Measurements from ENCODE around the gene SEC22A. TPM values are rescaled to one million over a fixed set of nuclear protein-coding genes. Genes with fewer than 3 reads are reported as not detected.

SEC22A gene, protein sequence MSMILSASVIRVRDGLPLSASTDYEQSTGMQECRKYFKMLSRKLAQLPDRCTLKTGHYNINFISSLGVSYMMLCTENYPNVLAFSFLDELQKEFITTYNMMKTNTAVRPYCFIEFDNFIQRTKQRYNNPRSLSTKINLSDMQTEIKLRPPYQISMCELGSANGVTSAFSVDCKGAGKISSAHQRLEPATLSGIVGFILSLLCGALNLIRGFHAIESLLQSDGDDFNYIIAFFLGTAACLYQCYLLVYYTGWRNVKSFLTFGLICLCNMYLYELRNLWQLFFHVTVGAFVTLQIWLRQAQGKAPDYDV
- 10 to 100 TPM; 16.4 to 21.2 (median 17.0) TPM for total RNA-seq
- 30.7 TPM for total RNA-seq (2013)

DNA sequence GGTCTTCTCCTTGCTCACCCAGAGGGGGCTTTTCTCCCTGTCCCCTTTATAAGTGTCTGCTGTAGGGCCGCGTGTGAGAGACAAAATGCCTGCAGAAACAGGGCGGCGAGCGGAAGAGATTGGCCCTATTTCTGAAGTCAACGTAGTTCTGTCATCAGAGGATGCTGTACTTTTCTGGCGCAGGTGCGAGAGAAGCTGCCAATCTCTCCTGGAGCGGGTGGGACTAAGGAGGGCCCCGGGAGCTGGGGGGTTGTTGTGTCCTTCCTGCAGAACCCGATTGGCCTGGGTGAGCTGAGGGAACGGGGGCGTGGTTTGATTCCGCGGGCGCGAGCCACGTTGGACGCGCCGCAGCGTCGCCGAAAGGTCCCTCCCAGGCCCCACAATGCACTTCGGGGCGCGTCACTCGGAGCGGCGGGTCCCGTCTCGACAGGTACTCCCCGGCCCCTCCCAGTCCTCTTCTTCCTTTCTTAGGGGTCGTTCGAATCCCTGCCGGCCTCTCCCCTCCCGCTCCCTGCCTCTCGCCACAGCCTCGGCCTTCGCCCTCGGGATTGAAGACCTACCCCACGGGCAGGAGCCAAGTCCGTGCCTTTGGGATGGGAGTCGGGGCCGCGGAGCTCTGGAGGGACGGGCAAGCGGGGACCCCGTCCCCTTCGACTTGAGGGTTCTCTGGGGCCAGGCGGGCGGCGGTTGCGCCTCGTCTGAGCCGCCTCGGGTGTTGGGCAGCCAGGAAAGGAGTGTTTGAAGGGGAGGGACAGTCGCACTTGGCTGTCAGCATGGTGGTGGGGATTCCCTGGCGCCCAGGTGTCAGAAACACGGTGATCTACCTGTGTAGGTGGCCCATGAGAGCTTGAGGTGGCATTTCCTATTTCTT, at the start of gene SEC22A:
SEC22A (plus strand) TSS at position 387 of the 871 bp plus-strand sequence. CDS start 7,275 bp downstream, outside the sequence.
- no peaks in the 10 kb centered on the region for H3K9me3 Mint-ChIP-seq
- under 1% methylated on average over 60 of the region's 60 CpGs for WGBS (ENCODE audit: insufficient coverage)
- intact Hi-C loops (cut with micrococcal nuclease): loop anchor here (1.0 to 5.0 kb wide), 4 partner anchors 384 to 639 kb away; partner anchors contain the start of genes DTX3L, HACD2, HSPBAP1 and PARP14

DNA sequence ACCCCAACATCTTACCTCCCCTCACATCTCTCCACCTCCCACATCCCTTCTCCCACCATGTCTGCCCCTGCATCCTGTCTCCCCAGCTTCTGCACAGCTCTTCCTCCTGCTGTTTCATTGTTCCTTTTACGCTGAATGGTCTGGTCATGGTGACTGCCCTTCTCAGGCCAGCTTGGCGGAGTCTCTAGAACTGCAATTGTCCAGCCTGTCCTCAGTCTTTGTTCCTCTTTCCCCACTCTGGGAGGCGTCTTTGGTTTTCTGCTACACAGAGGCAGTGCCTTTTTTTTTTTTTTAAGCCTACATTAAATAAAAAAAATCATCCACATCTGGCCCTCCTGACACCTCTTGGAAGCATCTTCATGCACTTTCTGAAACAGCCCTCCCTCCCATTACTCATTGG, 49.1 kb upstream of the SEC22A start:
- H3K4me1 Mint-ChIP-seq: peaks cover 0 to 5% of the 10 kb centered on the region in 2 donors
- no peak overlapping the region for H3K4me3 Mint-ChIP-seq
- peak overlapping the region in 1 of 2 donors; percentile 80 for H3K27ac Mint-ChIP-seq
- 76% methylated on average over 3 of the region's 3 CpGs for WGBS (ENCODE audit: insufficient coverage)
- H3K4me1 ChIP-seq (ENCODE audit: control insufficient read depth, insufficient read depth, low read length): peaks cover 15% of the 10 kb centered on the region
- no peaks in the 10 kb centered on the region for H3K36me3 ChIP-seq (ENCODE audit: control insufficient read depth, insufficient read depth, low read length)
- TF ChIP-seq, protein P1, sequence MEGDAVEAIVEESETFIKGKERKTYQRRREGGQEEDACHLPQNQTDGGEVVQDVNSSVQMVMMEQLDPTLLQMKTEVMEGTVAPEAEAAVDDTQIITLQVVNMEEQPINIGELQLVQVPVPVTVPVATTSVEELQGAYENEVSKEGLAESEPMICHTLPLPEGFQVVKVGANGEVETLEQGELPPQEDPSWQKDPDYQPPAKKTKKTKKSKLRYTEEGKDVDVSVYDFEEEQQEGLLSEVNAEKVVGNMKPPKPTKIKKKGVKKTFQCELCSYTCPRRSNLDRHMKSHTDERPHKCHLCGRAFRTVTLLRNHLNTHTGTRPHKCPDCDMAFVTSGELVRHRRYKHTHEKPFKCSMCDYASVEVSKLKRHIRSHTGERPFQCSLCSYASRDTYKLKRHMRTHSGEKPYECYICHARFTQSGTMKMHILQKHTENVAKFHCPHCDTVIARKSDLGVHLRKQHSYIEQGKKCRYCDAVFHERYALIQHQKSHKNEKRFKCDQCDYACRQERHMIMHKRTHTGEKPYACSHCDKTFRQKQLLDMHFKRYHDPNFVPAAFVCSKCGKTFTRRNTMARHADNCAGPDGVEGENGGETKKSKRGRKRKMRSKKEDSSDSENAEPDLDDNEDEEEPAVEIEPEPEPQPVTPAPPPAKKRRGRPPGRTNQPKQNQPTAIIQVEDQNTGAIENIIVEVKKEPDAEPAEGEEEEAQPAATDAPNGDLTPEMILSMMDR (IDR thresholded peaks at IDR 0.05): no peak
- DNase-seq (no peak), ATAC-seq (no peak)
- peaks cover 2 to 3% of the 10 kb centered on the region in 2 donors for H3K9me3 Mint-ChIP-seq
- no peaks in the 10 kb centered on the region for H3K27me3 ChIP-seq (ENCODE audit: control insufficient read depth, insufficient read depth, low read length)
- no peak overlapping the region for H3K27ac ChIP-seq (ENCODE audit: low read length)
- H3K27me3 Mint-ChIP-seq (ENCODE audit: low read depth in 2 of 2): no peaks in the 10 kb centered on the region
- no peak overlapping the region for H3K4me3 ChIP-seq (ENCODE audit: low read length)
- H3K9me3 ChIP-seq (ENCODE audit: control insufficient read depth, insufficient read depth, low read length): peaks cover 12% of the 10 kb centered on the region
- intact Hi-C loops (cut with micrococcal nuclease): no loop called here
- no peaks in the 10 kb centered on the region for H3K36me3 Mint-ChIP-seq

More for the DNA sequence above, at the start of gene SEC22A:
- H3K27ac Mint-ChIP-seq: peak within 1 kb of the TSS; percentile 96 to 98
- H3K4me3 ChIP-seq (ENCODE audit: low read length): peak within 1 kb of the TSS; percentile 87
- ATAC-seq (peak; percentile 93 to 98 (median 93)), DNase-seq (peak; percentile 91 to 98)
- TF ChIP-seq, protein P1 (IDR thresholded peaks at IDR 0.05): no peak
- H3K4me3 Mint-ChIP-seq: peak within 1 kb of the TSS; percentile 95
- peak within 1 kb of the TSS; percentile 95 for H3K27ac ChIP-seq (ENCODE audit: low read length)
- H3K4me1 Mint-ChIP-seq: peaks cover 22 to 26% of the 10 kb centered on the region in 2 donors
- no peaks in the 10 kb centered on the region for H3K27me3 ChIP-seq (ENCODE audit: control insufficient read depth, insufficient read depth, low read length)
- peaks cover 0 to 3% of the 10 kb centered on the region in 2 donors for H3K27me3 Mint-ChIP-seq (ENCODE audit: low read depth in 2 of 2)
- no peaks in the 10 kb centered on the region for H3K9me3 ChIP-seq (ENCODE audit: control insufficient read depth, insufficient read depth, low read length)
- no peaks in the 10 kb centered on the region for H3K36me3 ChIP-seq (ENCODE audit: control insufficient read depth, insufficient read depth, low read length)
- H3K4me1 ChIP-seq (ENCODE audit: control insufficient read depth, insufficient read depth, low read length): peaks cover 15% of the 10 kb centered on the region
- H3K36me3 Mint-ChIP-seq: no peaks in the 10 kb centered on the region

DNA sequence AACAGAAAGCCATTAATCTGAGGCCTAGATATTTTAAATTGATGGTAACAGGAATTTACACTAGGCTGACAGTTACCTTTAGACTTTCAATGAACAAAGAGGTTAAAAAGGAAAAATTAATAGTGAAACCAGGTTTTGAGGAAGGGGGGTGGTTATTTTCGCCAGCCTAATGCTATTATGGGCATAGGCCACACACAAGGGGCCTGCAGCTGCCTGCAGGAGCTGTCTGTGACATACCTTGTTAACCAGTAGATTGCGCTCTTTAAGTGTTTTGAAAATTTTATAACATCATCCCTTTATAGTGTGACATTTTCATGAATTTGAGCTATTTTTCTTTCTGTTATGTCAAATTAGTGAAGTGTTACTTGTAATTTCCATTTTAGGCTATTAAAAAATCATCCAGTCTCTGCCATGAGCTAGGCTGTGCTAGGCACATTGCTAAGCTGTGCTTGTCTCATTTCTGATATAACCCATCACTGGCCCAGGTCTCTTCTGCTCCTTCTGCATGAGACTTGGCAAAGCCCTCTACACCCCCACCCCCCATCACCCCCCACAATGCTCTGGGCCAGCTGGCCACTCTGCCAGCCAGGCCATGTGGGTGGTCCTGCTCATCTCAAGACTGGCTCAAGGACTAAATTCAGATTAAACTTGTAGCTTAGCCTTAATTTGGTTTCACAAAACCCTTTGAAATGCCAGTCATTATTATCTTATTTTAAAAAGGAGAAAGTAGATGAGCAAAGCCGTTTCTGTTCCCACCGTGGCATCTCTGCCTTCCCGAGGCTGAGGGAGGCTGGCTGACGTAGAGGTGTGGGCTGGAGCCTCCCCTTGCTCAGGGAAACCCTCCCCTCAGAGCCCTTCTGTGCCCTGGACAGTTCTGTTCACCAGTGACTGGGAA, 48.4 kb upstream of the SEC22A start:
- ATAC-seq (no peak), DNase-seq (no peak)
- H3K4me3 ChIP-seq (ENCODE audit: low read length): no peak overlapping the region
- peaks cover 0 to 5% of the 10 kb centered on the region in 2 donors for H3K4me1 Mint-ChIP-seq
- H3K9me3 ChIP-seq (ENCODE audit: control insufficient read depth, insufficient read depth, low read length): peaks cover 12% of the 10 kb centered on the region
- peak overlapping the region in 1 of 2 donors; percentile 80 for H3K27ac Mint-ChIP-seq
- peaks cover 2 to 3% of the 10 kb centered on the region in 2 donors for H3K9me3 Mint-ChIP-seq
- intact Hi-C loops (cut with micrococcal nuclease): no loop called here
- H3K36me3 ChIP-seq (ENCODE audit: control insufficient read depth, insufficient read depth, low read length): no peaks in the 10 kb centered on the region
- H3K4me3 Mint-ChIP-seq: no peak overlapping the region
- no peaks in the 10 kb centered on the region for H3K27me3 ChIP-seq (ENCODE audit: control insufficient read depth, insufficient read depth, low read length)
- H3K36me3 Mint-ChIP-seq: no peaks in the 10 kb centered on the region
- H3K27ac ChIP-seq (ENCODE audit: low read length): no peak overlapping the region
- TF ChIP-seq, protein P1 (IDR thresholded peaks at IDR 0.05): no peak
- WGBS (ENCODE audit: insufficient coverage): 84% methylated on average over 5 of the region's 6 CpGs
- H3K27me3 Mint-ChIP-seq (ENCODE audit: low read depth in 2 of 2): no peaks in the 10 kb centered on the region
- H3K4me1 ChIP-seq (ENCODE audit: control insufficient read depth, insufficient read depth, low read length): peaks cover 15% of the 10 kb centered on the region
